HCT116 (cell line): ENCODE data around the gene MED27. TPM values are rescaled to one million over a fixed set of nuclear protein-coding genes. Genes with fewer than 3 reads are reported as not detected.

ENCODE experiments used
- ATAC-seq: fragments of 200-7000 bp; cut with Tn5 transposase; 2 replicates; pipeline ENCODE4 v1.9.1; 2020; ENCODE audit warnings: mild to moderate bottlenecking, moderate library complexity
- BruUV-seq: library from RNA; stranded (reverse); fragments of 400-500 nt; replicated peaks from 2 replicates; lab custom pipeline; 2021; lab: Mats Ljungman, UMichigan
- CTCF ChIA-PET: fragments of 300-600 bp; sonication (Branson Sonifier 250); formaldehyde crosslinking; loops from one replicate; lab custom pipeline; 2021; ENCODE audit warnings: antibody characterized with exemption; lab: Charles Lee
- POLR2A ChIA-PET: fragments of 300-600, 350-600 bp; sonication (Branson Sonifier 250); formaldehyde crosslinking; loops from one replicate; lab custom pipeline; 2021; ENCODE audit warnings: antibody characterized with exemption; lab: Charles Lee
- RAD21 ChIA-PET, 2 experiments: fragments of 300-600 bp; sonication (Branson Sonifier 250); formaldehyde crosslinking; loops; one replicate each; lab custom pipeline; 2023; ENCODE audit warnings: low total read pairs in 2 of 2; ENCODE audit not compliant: uncharacterized antibody in 2 of 2, unreplicated experiment in 2 of 2, low non-redundant PET in 1 of 2; lab: Charles Lee
- DNase-seq: peaks from one replicate; pipeline ENCODE4 v3.0.0-alpha.2; 2010; ENCODE audit warnings: low read depth, low spot score
- H2AFZ ChIP-seq: fragments of 200-600 bp; shearing (Covaris generic), sonication (generic); 2 replicates; pipeline ENCODE4 v1.6.1; 2017; ENCODE audit warnings: low read depth, mixed run types, mixed read lengths, antibody characterized with exemption, low read length; ENCODE audit not compliant: poor library complexity, severe bottlenecking
- H3K27ac ChIP-seq: 2 replicates; pipeline ENCODE4 v1.5.1; 2012; ENCODE audit warnings: low read depth, low read length
- H3K27me3 ChIP-seq: fragments of 200-600 bp; sonication (generic); 2 replicates; pipeline ENCODE4 v1.6.1; 2016; ENCODE audit warnings: mixed run types, low read length, mixed read lengths; ENCODE audit not compliant: insufficient read depth
- H3K36me3 ChIP-seq, 2 experiments: fragments of 200-500 bp in 1 of 2; fragments of 200-600 bp in 1 of 2; sonication (Bioruptor generic) in 1 of 2; sonication (generic) in 1 of 2; 2 replicates each; pipeline versions ENCODE4 v1.5.1 to v1.6.1; 2014 to 2016; ENCODE audit warnings: low read length in 2 of 2, inconsistent platforms in 1 of 2, mixed read lengths in 1 of 2, mixed run types in 1 of 2; ENCODE audit not compliant: insufficient read depth in 2 of 2, control insufficient read depth in 1 of 2
- H3K4me1 ChIP-seq, 2 experiments: fragments of 200-600 bp in 1 of 2; sonication (generic) in 1 of 2; 2 replicates each; pipeline versions ENCODE4 v1.5.1 to v1.6.1; 2012 to 2017; ENCODE audit warnings: low read length in 2 of 2, inconsistent platforms in 1 of 2, mild to moderate bottlenecking in 1 of 2, mixed read lengths in 1 of 2, mixed run types in 1 of 2, moderate library complexity in 1 of 2; ENCODE audit not compliant: insufficient read depth in 2 of 2, control insufficient read depth in 1 of 2
- H3K4me2 ChIP-seq: fragments of 200-600 bp; sonication (generic); 2 replicates; pipeline ENCODE4 v1.6.1; 2017; ENCODE audit warnings: mixed run types, low read length, mixed read lengths
- H3K4me3 ChIP-seq, 2 experiments: fragments of 200-600 bp in 1 of 2; sonication (generic) in 1 of 2; replicated peaks in 1 of 2; 2 replicates each; pipeline ENCODE4 v1.5.1; 2011 to 2016; ENCODE audit warnings: low read length in 2 of 2, control low read depth in 1 of 2, low read depth in 1 of 2, mild to moderate bottlenecking in 1 of 2, mixed read lengths in 1 of 2, mixed run types in 1 of 2
- H3K79me2 ChIP-seq: fragments of 200-600 bp; sonication (generic); 2 replicates; pipeline ENCODE4 v1.6.1; 2017; ENCODE audit warnings: mild to moderate bottlenecking, mixed run types, low read length, moderate library complexity, mixed read lengths; ENCODE audit not compliant: insufficient read depth
- H3K9ac ChIP-seq: fragments of 200-600 bp; sonication (generic); 2 replicates; pipeline ENCODE4 v1.6.1; 2016; ENCODE audit warnings: low read length, mixed read lengths
- H3K9me2 ChIP-seq: fragments of 200-600 bp; sonication (generic), shearing (Covaris generic); 2 replicates; pipeline ENCODE4 v1.6.1; 2017; ENCODE audit warnings: mixed run types, mild to moderate bottlenecking, moderate library complexity; ENCODE audit not compliant: insufficient read depth
- H3K9me3 ChIP-seq, 2 experiments: fragments of 200-500 bp in 1 of 2; fragments of 200-600 bp in 1 of 2; sonication (Bioruptor generic) in 1 of 2; sonication (generic) in 1 of 2; 2 replicates each; pipeline ENCODE4 v1.6.1; 2014 to 2017; ENCODE audit warnings: low read length in 2 of 2, mixed read lengths in 2 of 2, inconsistent platforms in 1 of 2, low read depth in 1 of 2, mild to moderate bottlenecking in 1 of 2, mixed run types in 1 of 2, moderate library complexity in 1 of 2; ENCODE audit not compliant: control insufficient read depth in 1 of 2, insufficient read depth in 1 of 2
- H4K20me1 ChIP-seq: fragments of 200-600 bp; sonication (generic), shearing (Covaris generic); 2 replicates; pipeline ENCODE4 v1.6.1; 2017; ENCODE audit warnings: mixed run types, mild to moderate bottlenecking, moderate library complexity; ENCODE audit not compliant: insufficient read depth
- CEBPB ChIP-seq: IDR thresholded peaks from 2 replicates; pipeline ENCODE4 v1.6.1; 2012; ENCODE audit warnings: low read depth
- CTCF ChIP-seq, 3 experiments: fragments of 200-600 bp in 1 of 3; sonication (generic) in 1 of 3; IDR thresholded peaks in 2 of 3; conservative IDR thresholded peaks in 1 of 3; 2 replicates each; pipeline ENCODE4 v1.5.1; 2012 to 2017; ENCODE audit warnings: low read depth in 2 of 3, low read length in 2 of 3, antibody characterized with exemption in 1 of 3, borderline replicate concordance in 1 of 3, control low read depth in 1 of 3, mild to moderate bottlenecking in 1 of 3, mixed read lengths in 1 of 3, mixed run types in 1 of 3, moderate library complexity in 1 of 3; ENCODE audit not compliant: insufficient read depth in 1 of 3
- EGR1 ChIP-seq: IDR thresholded peaks from 2 replicates; pipeline ENCODE4 v1.6.1; 2012; ENCODE audit warnings: low read depth
- ELF1 ChIP-seq: IDR thresholded peaks from 2 replicates; pipeline ENCODE4 v1.6.1; 2012; ENCODE audit warnings: low read depth, borderline replicate concordance
- EZH2 ChIP-seq: fragments of 200-600 bp; sonication (generic); IDR thresholded peaks from 2 replicates; pipeline ENCODE4 v1.6.1; 2017; ENCODE audit warnings: antibody characterized with exemption, mixed run types
- EZH2phosphoT487 ChIP-seq: fragments of 200-600 bp; IDR thresholded peaks from 2 replicates; pipeline ENCODE4 v1.6.1; 2018; ENCODE audit warnings: antibody characterized with exemption, borderline replicate concordance
- FOSL1 ChIP-seq: IDR thresholded peaks from 2 replicates; pipeline ENCODE4 v1.6.1; 2012; ENCODE audit warnings: low read depth
- MAX ChIP-seq: IDR thresholded peaks from 2 replicates; pipeline ENCODE4 v1.6.1; 2012
- POLR2A ChIP-seq: IDR thresholded peaks from 2 replicates; pipeline ENCODE4 v1.7.0; 2011; ENCODE audit warnings: borderline replicate concordance; ENCODE audit not compliant: insufficient read depth, insufficient read length; ENCODE audit errors: extremely low read depth
- POLR2AphosphoS5 ChIP-seq: IDR thresholded peaks from 2 replicates; pipeline ENCODE4 v1.6.1; 2011; ENCODE audit warnings: mild to moderate bottlenecking, low read depth, low read length, moderate library complexity
- REST ChIP-seq: IDR thresholded peaks from 2 replicates; pipeline ENCODE4 v1.6.1; 2012; ENCODE audit warnings: low read depth
- SP1 ChIP-seq: IDR thresholded peaks from 2 replicates; pipeline ENCODE4 v1.6.1; 2012; ENCODE audit warnings: low read depth
- YY1 ChIP-seq: IDR thresholded peaks from 2 replicates; pipeline ENCODE4 v1.6.1; 2011; ENCODE audit warnings: low read length, low read depth, moderate library complexity, mild to moderate bottlenecking; ENCODE audit not compliant: insufficient replicate concordance; ENCODE audit errors: extremely low read depth
- ZBTB33 ChIP-seq: IDR thresholded peaks from 2 replicates; pipeline ENCODE4 v1.6.1; 2011; ENCODE audit warnings: mild to moderate bottlenecking, low read length, moderate library complexity; ENCODE audit not compliant: insufficient replicate concordance; ENCODE audit errors: extremely low read depth
- ZNF274 ChIP-seq: fragments of 200-500 bp; sonication (Bioruptor generic); IDR thresholded peaks from 2 replicates; pipeline ENCODE4 v1.6.1; 2014; ENCODE audit warnings: mild to moderate bottlenecking, low read depth, low read length, inconsistent platforms
- intact Hi-C: fragments of 100-400 bp; cut with micrococcal nuclease; formaldehyde crosslinking; loops from 2 replicates; pipeline ENCODE4 v1.10.0; 2022
- total RNA-seq: library from RNA; stranded (reverse); gene quantifications from one replicate; pipeline ENCODE4 v1.2.1, GENCODE V29; 2021; ENCODE audit not compliant: unreplicated experiment

The MED27 gene
- total RNA-seq, 1 experiment from 2014 or later, result 26.9 TPM

GRCh38 chr9:131986576-131986975 is 93.1 kb downstream of the MED27 start:
- Histone ChIP-seq H2AFZ (no peak overlapping the region), H3K79me2 (no peaks in the 10 kb centered on the region), H3K4me3 (no peak overlapping the region), H3K4me2 (no peak overlapping the region), H3K9ac (no peak overlapping the region), H3K36me3 (no peaks in the 10 kb centered on the region), H3K9me2 (no peaks in the 10 kb centered on the region), H4K20me1 (no peaks in the 10 kb centered on the region), H3K9me3 (no peaks in the 10 kb centered on the region), H3K4me1 (no peaks in the 10 kb centered on the region), H3K27ac (no peak overlapping the region), H3K27me3 (no peaks in the 10 kb centered on the region)
- DNase-seq, result no peak
- intact Hi-C loops, result no loop called here
- TF ChIP-seq EZH2 (no peak), CEBPB (no peak), MAX (no peak), YY1 (no peak), EZH2phosphoT487 (no peak), SP1 (no peak), EGR1 (no peak), POLR2AphosphoS5 (no peak), ZNF274 (no peak), CTCF (IDR thresholded peaks at IDR 0.05 in 2 of 3, conservative IDR thresholded peaks at IDR 0.05 in 1 of 3; ENCODE audit: borderline replicate concordance in 1 of 3, insufficient read depth in 1 of 3, low read depth in 2 of 3, low read length in 2 of 3) (no peak), ELF1 (no peak), FOSL1 (no peak), REST (no peak), ZBTB33 (no peak), POLR2A (no peak)
- BruUV-seq, result no TSS peak
- ChIA-PET POLR2A (no interaction called here), CTCF (no interaction called here), RAD21 (no interaction called here)
- no peak for ATAC-seq
